ENCODE results near the gene PRIMPOL.
"Not testable (repeated sequence)": the region's sequence is repeated elsewhere in the genome, so short reads cannot be mapped to it uniquely, and the experiment has no call there.

The PRIMPOL gene

GRCh38 chr4:184719407-184719806 lies 69.9 kb downstream of the PRIMPOL start:
- no peak for DNase-seq

GRCh38 chr4:184721254-184721653 lies 71.7 kb downstream of the PRIMPOL start:
- DNase-seq, result no peak

- no peak for DNase-seq
Measured at GRCh38 chr4:184722798-184723197, 73.3 kb downstream of the PRIMPOL start.

GRCh38 chr4:184727430-184727829 lies 77.9 kb downstream of the PRIMPOL start:
- no peak for DNase-seq

GRCh38 chr4:184728858-184729257 lies 79.3 kb downstream of the PRIMPOL start:
- no peak for DNase-seq

GRCh38 chr4:184729946-184730345 lies 80.4 kb downstream of the PRIMPOL start:
- no peak for DNase-seq

- DNase-seq, result no peak
Measured at GRCh38 chr4:184731056-184731455, 81.5 kb downstream of the PRIMPOL start.

GRCh38 chr4:184732126-184732525 lies 82.6 kb downstream of the PRIMPOL start:
- peak; percentile 31 for DNase-seq

GRCh38 chr4:184733654-184734524 lies 84.4 kb downstream of the PRIMPOL start, which contains the start of gene CENPU:
Gene CENPU (minus strand): TSS chr4:184734096. CDS start chr4:184734062, 34 bp downstream.
- peak; percentile 89 for DNase-seq

- DNase-seq, result no peak
Measured at GRCh38 chr4:184734758-184735157, 85.2 kb downstream of the PRIMPOL start.

- not testable (repeated sequence) for DNase-seq
Measured at GRCh38 chr4:184739575-184739974, 90.0 kb downstream of the PRIMPOL start.

GRCh38 chr4:184740980-184741391 lies 91.4 kb downstream of the PRIMPOL start:
- DNase-seq, result no peak

GRCh38 chr4:184741651-184742050 lies 92.1 kb downstream of the PRIMPOL start:
- DNase-seq, result not testable (repeated sequence)

GRCh38 chr4:184743650-184744049 lies 94.1 kb downstream of the PRIMPOL start:
- no peak for DNase-seq

GRCh38 chr4:184744236-184744635 lies 94.7 kb downstream of the PRIMPOL start:
- DNase-seq, result no peak
